Uterus (tissue), 2 donors: ENCODE data around the gene RNF5.

Source experiments
- POLR2A ChIP-seq, 2 donors: fragments of 450-650 bp; IDR thresholded peaks; one replicate each; pipeline ENCODE4 v1.6.1; 2016; ENCODE audit warnings: antibody characterized with exemption in 2 of 2, mild to moderate bottlenecking in 1 of 2, moderate library complexity in 1 of 2
- TF ChIP-seq, protein P1 (sequence below), 4 experiments: fragments of 200-600 bp in 2 of 4; fragments of 450-650 bp in 2 of 4; sonication (generic) in 2 of 4; IDR thresholded peaks; one replicate each; pipeline ENCODE4 v1.5.1; 2016 to 2019; ENCODE audit warnings: antibody characterized with exemption in 4 of 4, mild to moderate bottlenecking in 2 of 4, moderate library complexity in 1 of 4

DNA sequence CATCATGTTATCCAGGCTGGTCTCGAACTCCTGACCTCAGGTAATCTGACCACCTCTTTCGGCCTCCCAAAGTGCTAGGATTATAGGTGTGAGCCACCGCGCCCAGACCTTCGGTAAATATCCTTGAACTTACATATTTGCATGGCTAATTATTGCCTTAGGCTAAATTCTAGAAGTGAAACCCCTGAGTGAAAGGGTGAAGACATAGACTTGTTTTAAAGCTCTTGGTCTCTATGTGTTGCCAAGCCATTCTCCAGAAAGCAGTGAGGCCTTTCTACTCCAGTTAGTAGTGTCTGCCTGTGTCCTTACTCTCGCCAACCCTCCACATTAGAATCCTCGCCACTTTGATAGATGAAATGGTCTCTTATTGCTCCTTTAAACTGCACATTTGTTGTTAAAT is 48.2 kb downstream of the RNF5 start:
- TF ChIP-seq, protein P1, sequence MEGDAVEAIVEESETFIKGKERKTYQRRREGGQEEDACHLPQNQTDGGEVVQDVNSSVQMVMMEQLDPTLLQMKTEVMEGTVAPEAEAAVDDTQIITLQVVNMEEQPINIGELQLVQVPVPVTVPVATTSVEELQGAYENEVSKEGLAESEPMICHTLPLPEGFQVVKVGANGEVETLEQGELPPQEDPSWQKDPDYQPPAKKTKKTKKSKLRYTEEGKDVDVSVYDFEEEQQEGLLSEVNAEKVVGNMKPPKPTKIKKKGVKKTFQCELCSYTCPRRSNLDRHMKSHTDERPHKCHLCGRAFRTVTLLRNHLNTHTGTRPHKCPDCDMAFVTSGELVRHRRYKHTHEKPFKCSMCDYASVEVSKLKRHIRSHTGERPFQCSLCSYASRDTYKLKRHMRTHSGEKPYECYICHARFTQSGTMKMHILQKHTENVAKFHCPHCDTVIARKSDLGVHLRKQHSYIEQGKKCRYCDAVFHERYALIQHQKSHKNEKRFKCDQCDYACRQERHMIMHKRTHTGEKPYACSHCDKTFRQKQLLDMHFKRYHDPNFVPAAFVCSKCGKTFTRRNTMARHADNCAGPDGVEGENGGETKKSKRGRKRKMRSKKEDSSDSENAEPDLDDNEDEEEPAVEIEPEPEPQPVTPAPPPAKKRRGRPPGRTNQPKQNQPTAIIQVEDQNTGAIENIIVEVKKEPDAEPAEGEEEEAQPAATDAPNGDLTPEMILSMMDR (IDR thresholded peaks at IDR 0.05): no peak
- TF ChIP-seq POLR2A (IDR thresholded peaks at IDR 0.05): no peak
